CD4-positive, alpha-beta T cell treated with Interleukin-17A for 1 hour (primary cell): ENCODE data around the gene KRT36.
A peak's percentile ranks its signal among the peaks of the same experiment; 100 is the strongest.

Experiments used
- DNase-seq: peaks from one replicate; pipeline ENCODE4 v3.0.0-alpha.2; 2020

KRT36 gene

GRCh38 chr17:41500131-41500911, 10.6 kb upstream of the KRT36 start:
- DNase-seq = no peak

GRCh38 chr17:41499714-41500113, 10.0 kb upstream of the KRT36 start:
- no peak for DNase-seq

DNA sequence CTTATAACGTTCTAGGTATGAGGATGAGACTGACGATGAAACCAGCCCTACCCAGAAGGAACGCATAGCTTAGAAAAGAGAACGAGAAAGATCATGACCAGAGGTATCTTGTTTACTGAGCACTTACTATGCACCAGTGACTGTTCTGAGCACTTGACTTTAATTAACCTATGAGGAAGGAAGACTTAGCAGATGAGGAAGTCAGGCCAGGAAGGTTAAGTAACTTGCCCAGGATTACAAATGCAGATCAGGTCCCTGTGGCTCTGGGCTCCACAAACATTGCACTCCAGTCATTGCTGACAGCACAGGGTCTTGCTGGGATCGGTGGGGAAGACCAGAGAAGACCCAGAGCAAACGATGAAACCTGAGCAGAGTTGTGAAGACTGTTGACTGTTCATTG, 8.6 kb upstream of the KRT36 start:
- no peak for DNase-seq

DNA sequence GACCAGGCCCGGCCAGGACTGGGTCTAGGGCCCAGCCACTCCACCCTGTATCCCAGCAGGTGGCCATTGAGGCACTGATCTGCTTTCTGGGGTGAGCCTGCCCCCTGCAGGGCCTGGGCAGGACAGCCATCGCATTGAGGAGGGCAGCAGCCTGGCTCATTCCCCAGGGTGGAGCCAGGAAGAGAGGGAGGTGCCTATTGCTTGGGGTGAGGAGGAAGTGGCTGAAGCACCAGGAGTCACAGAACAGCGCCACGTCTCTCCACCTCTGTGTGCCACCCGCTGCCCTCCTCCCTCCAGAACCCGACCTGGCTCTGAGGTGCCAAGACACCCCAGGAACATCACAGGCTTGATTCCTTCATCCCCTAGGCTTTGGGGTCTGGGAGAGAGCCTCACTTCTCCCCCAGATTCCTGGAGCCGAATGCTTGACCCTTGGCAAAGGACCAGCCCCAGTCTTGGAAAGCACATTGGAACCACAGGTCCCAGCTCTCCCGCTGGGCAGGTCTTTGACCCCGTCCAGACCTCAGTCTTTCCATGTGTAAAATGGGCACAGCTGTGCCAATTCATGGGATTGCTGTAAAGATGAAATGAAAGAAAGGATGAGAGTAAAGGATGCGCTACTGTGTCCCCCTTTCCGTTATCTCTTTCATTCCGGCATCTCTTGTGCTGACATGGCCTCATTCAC, 7.2 kb upstream of the KRT36 start:
- DNase-seq = peak; percentile 65

DNA sequence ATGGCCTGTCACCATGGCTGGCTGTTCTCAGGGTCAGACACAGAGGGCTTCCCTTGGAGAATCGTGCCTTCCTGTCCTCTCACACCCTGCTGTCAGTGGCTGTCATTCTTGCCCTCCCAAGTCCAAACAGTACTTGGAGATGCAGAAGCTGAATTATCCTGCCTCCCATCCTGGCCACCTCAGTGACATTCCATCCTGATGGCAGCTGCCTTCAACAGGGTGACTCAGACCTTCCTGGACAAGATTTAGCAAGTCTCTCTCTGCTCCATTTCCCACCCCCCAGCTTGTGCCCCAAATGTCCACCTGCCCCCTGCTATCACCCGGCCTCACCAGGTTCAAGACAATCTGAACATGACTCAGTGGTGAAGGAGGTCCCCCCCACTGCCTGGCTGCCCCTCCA, 4.8 kb upstream of the KRT36 start:
- no peak for DNase-seq

GRCh38 chr17:41492771-41493170, 3.1 kb upstream of the KRT36 start:
- DNase-seq = no peak

GRCh38 chr17:41492351-41492750, 2.6 kb upstream of the KRT36 start:
- DNase-seq = no peak

DNA sequence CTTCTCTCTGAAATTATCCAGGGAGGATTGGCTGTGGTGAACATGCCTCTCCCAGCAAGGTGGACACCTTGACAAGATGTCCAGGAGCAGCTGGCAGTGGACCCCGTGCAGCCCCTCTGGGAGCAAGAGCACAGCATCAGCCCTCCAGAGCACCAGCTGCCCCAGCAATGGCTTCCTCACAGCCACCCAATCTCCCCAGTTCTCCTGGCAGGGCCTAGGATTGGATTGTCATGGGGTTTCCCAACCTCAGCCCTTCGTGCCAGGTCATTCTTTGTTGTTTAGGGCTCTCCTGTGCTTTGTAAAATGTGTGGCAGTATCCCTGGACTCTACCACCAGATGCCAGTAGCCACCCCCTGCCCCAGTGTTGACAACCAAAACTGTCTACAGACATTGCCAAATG, 1.8 kb upstream of the KRT36 start:
- no peak for DNase-seq

DNA sequence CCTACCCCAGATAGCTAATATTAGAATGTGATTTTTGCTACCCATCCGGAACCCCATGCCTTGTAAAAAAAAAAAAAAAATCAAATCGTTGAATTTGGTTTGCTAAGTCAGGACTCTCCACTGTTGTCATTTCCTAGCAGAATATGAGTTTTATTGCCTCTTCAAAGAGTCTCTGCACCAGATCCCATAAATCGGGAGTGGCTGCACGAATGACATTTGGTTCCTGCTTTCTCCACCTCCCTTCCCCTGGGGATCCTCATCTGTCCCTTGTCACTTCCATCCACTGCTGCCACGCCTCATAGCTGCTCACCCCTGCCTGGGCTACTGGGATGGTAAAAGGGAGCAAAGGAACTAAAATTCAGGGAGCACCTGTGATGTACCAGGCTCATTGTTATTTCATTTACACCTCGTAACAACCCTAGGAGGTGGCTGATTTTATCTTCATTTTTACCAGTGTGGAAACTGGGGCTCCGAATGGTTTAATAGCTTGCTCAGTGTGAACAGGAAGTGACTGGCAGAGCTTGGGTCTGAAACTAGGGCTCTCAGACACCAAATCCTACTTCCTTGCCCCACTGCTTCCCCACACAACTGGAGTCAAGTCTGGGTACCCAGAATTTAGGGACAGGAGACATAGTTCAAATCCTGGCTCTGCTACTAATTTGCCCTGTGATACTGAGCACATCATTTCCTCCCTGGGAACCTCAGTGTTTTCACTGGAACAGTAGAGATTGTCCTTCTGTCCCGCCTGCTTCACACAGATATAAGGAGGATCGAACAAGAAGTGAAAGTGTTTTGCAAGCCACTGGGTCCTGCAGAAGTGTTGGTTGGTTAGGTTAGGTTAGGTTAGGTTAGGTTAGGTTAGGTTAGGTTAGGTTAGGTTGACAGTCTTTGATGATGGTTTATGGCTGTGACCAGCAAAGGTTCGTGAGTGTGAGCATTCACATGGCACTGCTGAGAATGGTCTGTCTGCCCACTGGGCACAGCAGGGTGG, 585 bp upstream of the KRT36 start:
- DNase-seq = no peak

- peak; percentile 14 for DNase-seq
Measured at GRCh38 chr17:41486809-41487530, 2.7 kb downstream of the KRT36 start.

- DNase-seq = no peak
Measured at GRCh38 chr17:41486316-41486715, 3.4 kb downstream of the KRT36 start.

DNA sequence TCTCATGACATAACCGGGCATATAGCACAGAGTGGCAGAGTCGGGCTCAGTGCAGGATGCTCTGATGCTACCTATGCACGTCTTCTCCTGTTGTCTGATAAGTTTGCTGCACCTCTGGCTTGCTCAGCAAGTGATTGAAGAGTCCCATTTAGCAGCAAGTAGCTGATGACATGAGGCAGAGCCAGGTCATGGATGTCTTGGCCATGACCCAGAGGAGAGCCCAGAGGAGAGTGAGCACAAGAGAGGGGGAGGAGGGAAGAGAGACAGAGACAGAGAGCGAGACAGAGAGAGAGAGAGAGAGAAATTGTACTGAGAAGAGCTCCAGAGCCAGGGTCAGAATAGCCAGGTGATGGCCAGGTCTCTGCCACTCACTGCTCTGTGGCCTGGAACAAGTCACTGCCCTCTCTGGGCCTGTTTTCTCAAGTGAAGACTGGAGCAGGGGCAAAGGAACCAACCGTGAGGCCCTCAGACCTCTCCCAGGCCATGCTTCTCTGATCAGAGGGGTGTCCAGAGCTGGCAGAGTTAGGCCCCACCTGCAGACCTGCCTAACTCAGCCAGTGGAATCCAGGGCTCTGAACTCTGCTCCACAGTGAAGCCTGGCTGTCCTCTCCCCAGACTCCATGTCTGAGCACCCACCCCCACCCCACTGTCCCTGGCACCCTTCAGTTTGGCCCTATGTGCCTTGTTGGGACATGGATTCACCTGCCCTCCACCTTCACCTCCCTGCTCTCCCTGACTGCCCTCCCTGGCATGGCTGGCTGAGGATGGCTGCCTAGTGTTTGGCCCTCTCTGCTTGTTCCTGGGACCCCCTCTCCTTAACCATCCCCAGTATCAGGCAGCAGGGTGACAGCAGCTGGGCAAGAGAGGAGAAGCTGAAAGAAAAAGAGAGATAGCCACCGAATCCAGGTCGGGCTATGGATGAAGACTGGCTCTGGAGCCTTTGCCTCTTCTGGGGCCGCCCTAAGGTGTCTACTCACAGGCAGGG, 4.5 kb downstream of the KRT36 start:
- no peak for DNase-seq

- DNase-seq = no peak
Measured at GRCh38 chr17:41483991-41484826, 5.5 kb downstream of the KRT36 start.

DNA sequence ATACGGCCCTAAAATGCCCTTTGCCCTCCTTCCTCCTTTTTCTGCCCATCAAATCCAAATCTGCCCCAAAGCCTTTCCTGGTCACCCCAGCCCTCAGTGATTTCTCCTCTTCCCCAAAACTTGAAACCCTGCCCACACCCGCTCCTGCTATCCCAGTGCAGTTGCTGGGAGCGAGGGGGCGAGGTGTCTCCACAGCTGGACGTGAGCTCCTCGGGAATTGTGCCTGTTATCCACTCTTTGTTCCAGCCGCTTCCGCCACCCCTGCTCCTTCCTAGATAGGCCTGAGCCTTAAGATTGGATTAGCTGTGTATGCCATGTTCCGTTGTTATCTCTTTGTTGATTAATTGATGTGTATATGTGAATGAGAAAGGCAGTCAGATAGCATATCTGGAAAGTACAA, 6.2 kb downstream of the KRT36 start:
- no peak for DNase-seq

- no peak for DNase-seq
Measured at GRCh38 chr17:41481036-41481435, 8.7 kb downstream of the KRT36 start, which contains the start of gene KRT35. TSS of gene KRT35 (minus strand) at chr17:41481151. CDS start at chr17:41481097, 54 bp downstream.

DNA sequence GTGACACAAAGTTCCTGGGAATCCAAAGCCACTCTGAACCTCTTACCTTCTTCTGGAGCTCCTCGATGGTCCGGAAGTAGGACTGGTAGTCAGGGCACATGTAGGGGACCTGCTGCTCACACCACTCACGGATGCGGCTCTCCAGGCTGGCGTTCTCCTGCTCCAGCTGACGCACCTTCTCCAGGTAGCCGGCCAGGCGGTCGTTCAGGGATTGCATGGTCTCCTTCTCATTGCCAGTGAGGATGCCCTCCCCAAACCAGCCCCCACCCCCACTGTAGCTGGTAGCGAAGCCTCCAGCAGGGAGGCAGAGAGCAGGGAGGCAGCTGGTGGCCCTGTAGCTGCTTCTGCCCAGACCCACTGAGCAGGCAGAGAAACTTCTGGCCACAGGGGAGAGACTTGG, 9.1 kb downstream of the KRT36 start:
- DNase-seq = no peak

DNA sequence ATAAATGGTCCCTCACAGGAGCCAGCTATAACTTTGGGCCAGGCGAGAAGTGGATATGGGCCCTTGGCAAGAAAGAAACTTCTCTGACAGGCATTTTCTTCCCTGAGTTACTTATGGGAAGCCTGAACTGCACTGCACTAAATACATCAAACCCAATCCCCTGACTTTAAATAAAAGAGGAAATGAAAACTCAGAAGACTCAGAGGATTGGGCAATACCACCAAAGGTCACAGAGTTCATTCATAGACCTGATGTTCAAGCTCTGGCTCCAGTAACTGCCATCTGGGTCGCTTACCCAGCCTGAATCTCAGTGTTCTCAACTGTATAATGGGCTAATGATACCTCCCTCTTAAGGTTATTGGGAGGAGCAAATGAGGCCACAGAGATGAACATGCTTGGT, 9.6 kb downstream of the KRT36 start:
- DNase-seq = no peak

DNA sequence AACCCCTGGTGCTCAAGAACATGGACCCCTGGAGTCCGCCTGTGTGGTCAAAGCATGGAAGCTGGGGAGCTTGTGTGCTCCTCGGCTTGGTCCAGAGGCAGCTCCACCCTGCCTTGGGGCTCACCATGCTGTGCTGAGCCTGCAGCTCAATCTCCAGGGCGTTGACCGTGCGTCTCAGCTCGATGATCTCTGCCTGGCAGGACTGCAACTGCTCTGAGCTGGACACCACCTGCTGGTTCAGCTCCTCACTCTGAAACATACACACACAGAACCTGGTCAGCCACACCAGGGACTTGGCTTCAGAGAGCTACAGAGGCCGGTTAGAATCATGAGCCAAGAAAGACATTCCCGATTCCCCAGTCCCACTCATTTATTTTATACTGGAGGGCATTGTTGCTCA, 11.5 kb downstream of the KRT36 start:
- no peak for DNase-seq

DNA sequence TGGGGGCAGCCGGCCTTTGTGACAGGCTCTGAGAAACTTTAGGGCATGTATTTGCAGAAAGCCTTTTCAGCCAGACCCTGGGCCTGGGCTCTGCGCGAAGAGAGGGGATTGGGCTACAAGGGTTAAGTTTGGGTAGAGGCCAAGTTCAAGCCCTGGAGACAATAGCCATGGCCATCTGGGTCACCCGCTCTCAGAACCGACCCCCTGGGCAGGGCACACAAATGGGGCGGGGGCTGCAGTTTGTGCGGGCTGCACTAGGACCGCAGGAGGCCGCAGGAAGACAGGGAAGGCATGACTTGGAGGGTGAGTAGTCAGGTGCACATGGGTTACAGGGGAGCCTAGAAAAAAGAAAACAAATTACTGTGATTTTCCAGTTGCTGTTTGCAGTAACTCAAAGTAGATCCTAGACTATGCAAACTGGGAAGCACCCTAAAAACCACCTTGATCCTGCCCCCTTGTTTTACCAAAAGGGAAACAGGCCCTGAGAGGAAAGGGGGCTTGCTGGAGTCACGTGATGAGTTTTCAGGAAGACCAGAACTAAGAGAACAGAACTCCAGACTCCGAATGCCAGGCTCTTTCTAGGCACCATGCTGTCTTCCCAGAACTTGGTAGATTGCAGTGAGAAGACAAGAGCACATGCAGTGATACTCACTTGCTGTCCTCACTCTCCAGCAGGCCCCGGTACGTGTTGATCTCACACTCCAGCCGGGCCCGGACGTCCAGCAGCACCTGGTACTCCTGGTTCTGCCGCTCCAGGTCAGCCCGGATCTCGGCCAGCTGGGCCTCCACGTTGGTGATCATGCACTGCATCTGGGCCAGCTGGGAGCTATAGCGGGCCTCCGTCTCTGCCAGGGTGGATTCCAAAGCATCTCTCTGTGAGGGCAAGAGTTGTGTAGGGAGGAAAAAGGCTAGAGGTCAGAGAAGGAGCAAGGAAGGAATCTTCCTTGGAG, 12.6 kb downstream of the KRT36 start:
- DNase-seq = no peak
